ENCODE data around the gene TIE1.

The TIE1 gene

DNA sequence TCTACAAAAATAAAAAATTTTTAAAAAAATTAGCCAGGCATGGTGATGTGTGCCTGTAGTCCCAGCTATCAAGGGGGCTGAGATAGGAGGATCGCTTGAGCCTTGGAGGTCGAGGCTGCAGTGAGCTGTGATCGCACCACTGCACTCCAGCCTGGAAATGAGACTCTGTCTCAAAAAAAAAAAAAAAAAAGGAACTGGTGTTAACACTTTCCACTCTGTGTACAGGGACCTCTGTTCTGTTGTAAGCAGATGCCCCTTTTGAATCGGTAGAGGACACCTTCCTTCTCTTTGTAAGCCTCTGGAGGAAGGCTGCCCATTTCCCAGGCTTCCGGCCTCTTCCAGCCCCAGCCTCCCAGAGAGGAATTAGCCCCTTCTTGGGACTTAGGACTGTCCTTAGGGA lies 8.1 kb upstream of the TIE1 start:
- no peaks in the 10 kb centered on the region for H3K4me1 ChIP-seq (ENCODE audit: control insufficient read depth, low read depth, low read length)
- no peak overlapping the region for H3K4ac ChIP-seq (ENCODE audit: low read depth, low read length)
- no peak overlapping the region for H3K23ac ChIP-seq (ENCODE audit: low read length)
- no peak overlapping the region for H2BK5ac ChIP-seq (ENCODE audit: low read length)
- H3K56ac ChIP-seq (ENCODE audit: low read length): no peak overlapping the region
- no peak overlapping the region for H4K5ac ChIP-seq (ENCODE audit: low read length)
- no peak for DNase-seq
- H3K79me1 ChIP-seq (ENCODE audit: low read length): no peaks in the 10 kb centered on the region
- no peak overlapping the region for H3K18ac ChIP-seq (ENCODE audit: low read length)
- no peak overlapping the region for H3K4me2 ChIP-seq (ENCODE audit: low read length)
- no peak overlapping the region for H3K9ac ChIP-seq (ENCODE audit: low read length)
- H3K27ac ChIP-seq (ENCODE audit: low read depth, low read length): no peak overlapping the region
- no peak overlapping the region for H2AK5ac ChIP-seq (ENCODE audit: low read length)
- H3K4me3 ChIP-seq (ENCODE audit: low read length): no peak overlapping the region
- no peaks in the 10 kb centered on the region for H3K79me2 ChIP-seq (ENCODE audit: control insufficient read depth, insufficient read depth, low read length)
- H2BK120ac ChIP-seq (ENCODE audit: low read depth, low read length): no peak overlapping the region
- H3K36me3 ChIP-seq (ENCODE audit: control insufficient read depth, insufficient read depth, low read length): no peaks in the 10 kb centered on the region
- no peak overlapping the region for H4K8ac ChIP-seq (ENCODE audit: low read depth, low read length)
- H3K27me3 ChIP-seq (ENCODE audit: insufficient read depth, low read length, poor library complexity): no peaks in the 10 kb centered on the region
- H2BK15ac ChIP-seq (replicated peaks; ENCODE audit: low read depth): no peak overlapping the region
- WGBS (ENCODE audit: extremely low coverage, insufficient coverage, low lambda C conversion rate): no CpG with 5 or more reads among the region's 5 CpGs

DNA sequence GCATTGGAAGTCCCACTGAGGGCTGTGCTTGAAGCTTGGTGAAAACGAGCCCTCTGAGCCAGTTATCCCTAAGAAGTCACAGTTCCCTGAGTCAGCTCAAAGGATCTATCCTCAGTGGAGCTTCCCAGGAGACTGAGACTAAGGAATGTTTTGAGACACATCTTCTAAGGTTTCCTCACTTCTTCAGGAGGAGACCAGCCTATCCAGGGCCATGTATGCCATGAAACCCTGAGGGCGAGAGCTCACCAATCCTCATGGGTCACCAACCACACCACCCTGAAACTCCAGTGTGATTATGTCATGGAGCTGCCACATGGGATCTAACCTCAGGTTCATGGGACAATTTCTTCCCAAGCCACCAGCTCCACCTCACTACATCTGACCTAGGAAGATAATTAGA lies 7.6 kb upstream of the TIE1 start:
- Histone ChIP-seq H2BK5ac (ENCODE audit: low read length) (no peak overlapping the region), H3K79me1 (ENCODE audit: low read length) (no peaks in the 10 kb centered on the region), H3K4ac (ENCODE audit: low read depth, low read length) (no peak overlapping the region), H4K8ac (ENCODE audit: low read depth, low read length) (no peak overlapping the region), H3K36me3 (ENCODE audit: control insufficient read depth, insufficient read depth, low read length) (no peaks in the 10 kb centered on the region), H3K23ac (ENCODE audit: low read length) (peak overlapping the region; percentile 3), H3K27me3 (ENCODE audit: insufficient read depth, low read length, poor library complexity) (no peaks in the 10 kb centered on the region), H3K56ac (ENCODE audit: low read length) (no peak overlapping the region), H2BK120ac (ENCODE audit: low read depth, low read length) (no peak overlapping the region), H3K4me3 (ENCODE audit: low read length) (no peak overlapping the region), H4K5ac (ENCODE audit: low read length) (no peak overlapping the region), H3K4me2 (ENCODE audit: low read length) (no peak overlapping the region), H2AK5ac (ENCODE audit: low read length) (no peak overlapping the region), H3K27ac (ENCODE audit: low read depth, low read length) (no peak overlapping the region), H3K79me2 (ENCODE audit: control insufficient read depth, insufficient read depth, low read length) (no peaks in the 10 kb centered on the region), H3K4me1 (ENCODE audit: control insufficient read depth, low read depth, low read length) (no peaks in the 10 kb centered on the region), H3K9ac (ENCODE audit: low read length) (no peak overlapping the region), H2BK15ac (replicated peaks; ENCODE audit: low read depth) (no peak overlapping the region), H3K18ac (ENCODE audit: low read length) (no peak overlapping the region)
- no CpG with 5 or more reads among the region's 2 CpGs for WGBS (ENCODE audit: extremely low coverage, insufficient coverage, low lambda C conversion rate)
- no peak for DNase-seq

DNA sequence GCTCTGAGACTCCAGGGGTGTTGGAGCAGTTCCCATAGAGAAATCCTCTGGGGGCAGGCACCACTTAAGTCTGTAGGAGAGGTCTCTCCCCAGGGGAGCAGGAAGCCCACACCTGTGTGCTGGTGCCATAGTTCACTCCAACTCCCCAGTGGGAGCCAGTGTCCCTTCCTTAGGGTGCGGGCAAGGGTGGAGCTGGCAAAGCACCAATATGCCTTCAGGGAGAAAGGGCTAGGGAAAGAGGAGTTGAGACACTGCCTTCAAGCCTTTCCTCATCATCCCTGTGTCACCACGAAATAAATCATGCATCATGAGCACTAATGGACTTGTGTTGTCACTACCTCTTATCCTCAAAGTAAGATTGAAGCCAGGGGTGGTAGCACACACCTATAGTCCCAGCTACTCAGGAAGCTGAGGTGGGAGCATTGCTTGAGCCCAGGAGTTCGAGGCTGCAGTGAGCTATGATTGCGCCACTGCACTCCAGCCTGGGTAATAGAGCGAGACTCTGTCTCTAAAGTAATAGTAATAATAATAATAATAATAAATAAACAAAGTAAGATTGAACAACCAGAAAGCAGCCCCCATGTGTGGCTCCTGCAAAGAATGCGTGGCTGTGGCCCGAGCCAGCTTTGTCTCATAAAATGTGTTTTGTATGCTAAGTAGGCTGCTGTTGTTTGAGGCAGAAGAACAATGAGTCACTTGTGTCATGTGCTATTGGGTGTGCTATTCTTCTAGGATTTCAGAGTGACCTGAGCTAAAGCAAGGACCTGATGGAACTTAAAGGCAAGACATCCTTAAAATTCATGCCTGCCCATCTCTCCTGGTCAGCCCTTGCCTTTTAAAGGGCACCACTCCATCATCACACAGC lies 6.7 kb upstream of the TIE1 start:
- no CpG with 5 or more reads among the region's 7 CpGs for WGBS (ENCODE audit: extremely low coverage, insufficient coverage, low lambda C conversion rate)
- no peak overlapping the region for H3K27ac ChIP-seq (ENCODE audit: low read depth, low read length)

DNA sequence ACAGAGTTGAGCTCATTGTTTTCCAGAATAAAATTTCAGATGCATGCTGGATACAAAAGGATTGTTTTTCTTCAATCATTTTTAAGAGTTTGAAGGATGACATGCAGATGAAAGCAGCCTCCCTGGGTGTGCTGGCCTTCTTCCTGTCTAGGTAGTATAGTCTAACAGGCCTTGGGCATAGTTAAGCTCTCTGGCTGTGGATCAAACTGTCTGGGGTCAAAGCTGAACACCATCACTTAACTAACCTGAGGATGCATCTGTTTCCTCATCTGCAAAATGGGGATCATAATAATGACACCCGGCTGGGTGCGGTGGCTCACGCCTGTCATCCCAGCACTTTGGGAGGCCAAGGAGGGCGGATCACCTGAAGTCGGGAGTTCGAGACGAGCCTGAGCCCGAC lies 6.0 kb upstream of the TIE1 start:
- Histone ChIP-seq H3K9ac (ENCODE audit: low read length) (no peak overlapping the region), H3K4me3 (ENCODE audit: low read length) (no peak overlapping the region), H3K4me1 (ENCODE audit: control insufficient read depth, low read depth, low read length) (no peaks in the 10 kb centered on the region), H4K5ac (ENCODE audit: low read length) (no peak overlapping the region), H3K23ac (ENCODE audit: low read length) (no peak overlapping the region), H3K4ac (ENCODE audit: low read depth, low read length) (no peak overlapping the region), H3K18ac (ENCODE audit: low read length) (no peak overlapping the region), H2AK5ac (ENCODE audit: low read length) (no peak overlapping the region), H3K27ac (ENCODE audit: low read depth, low read length) (no peak overlapping the region), H3K79me2 (ENCODE audit: control insufficient read depth, insufficient read depth, low read length) (no peaks in the 10 kb centered on the region), H2BK5ac (ENCODE audit: low read length) (no peak overlapping the region), H3K56ac (ENCODE audit: low read length) (no peak overlapping the region), H2BK15ac (replicated peaks; ENCODE audit: low read depth) (no peak overlapping the region), H2BK120ac (ENCODE audit: low read depth, low read length) (no peak overlapping the region), H4K8ac (ENCODE audit: low read depth, low read length) (no peak overlapping the region), H3K4me2 (ENCODE audit: low read length) (no peak overlapping the region), H3K27me3 (ENCODE audit: insufficient read depth, low read length, poor library complexity) (no peaks in the 10 kb centered on the region), H3K36me3 (ENCODE audit: control insufficient read depth, insufficient read depth, low read length) (no peaks in the 10 kb centered on the region), H3K79me1 (ENCODE audit: low read length) (no peaks in the 10 kb centered on the region)
- DNase-seq: no peak
- WGBS (ENCODE audit: extremely low coverage, insufficient coverage, low lambda C conversion rate): no CpG with 5 or more reads among the region's 8 CpGs

More for the DNA sequence above, 6.7 kb upstream of the TIE1 start:
- H3K79me2 ChIP-seq (ENCODE audit: control insufficient read depth, insufficient read depth, low read length): no peaks in the 10 kb centered on the region
- H3K56ac ChIP-seq (ENCODE audit: low read length): no peak overlapping the region
- no peaks in the 10 kb centered on the region for H3K36me3 ChIP-seq (ENCODE audit: control insufficient read depth, insufficient read depth, low read length)
- no peaks in the 10 kb centered on the region for H3K27me3 ChIP-seq (ENCODE audit: insufficient read depth, low read length, poor library complexity)
- no peak overlapping the region for H3K18ac ChIP-seq (ENCODE audit: low read length)
- no peak overlapping the region for H3K9ac ChIP-seq (ENCODE audit: low read length)
- no peak overlapping the region for H2BK5ac ChIP-seq (ENCODE audit: low read length)
- H4K8ac ChIP-seq (ENCODE audit: low read depth, low read length): no peak overlapping the region
- no peak overlapping the region for H2AK5ac ChIP-seq (ENCODE audit: low read length)
- peak; percentile 78 for DNase-seq
- no peaks in the 10 kb centered on the region for H3K79me1 ChIP-seq (ENCODE audit: low read length)
- no peak overlapping the region for H3K4me2 ChIP-seq (ENCODE audit: low read length)
- H3K4ac ChIP-seq (ENCODE audit: low read depth, low read length): no peak overlapping the region
- no peaks in the 10 kb centered on the region for H3K4me1 ChIP-seq (ENCODE audit: control insufficient read depth, low read depth, low read length)
- no peak overlapping the region for H2BK120ac ChIP-seq (ENCODE audit: low read depth, low read length)
- H3K23ac ChIP-seq (ENCODE audit: low read length): no peak overlapping the region
- H2BK15ac ChIP-seq (replicated peaks; ENCODE audit: low read depth): no peak overlapping the region
- no peak overlapping the region for H3K4me3 ChIP-seq (ENCODE audit: low read length)
- no peak overlapping the region for H4K5ac ChIP-seq (ENCODE audit: low read length)

DNA sequence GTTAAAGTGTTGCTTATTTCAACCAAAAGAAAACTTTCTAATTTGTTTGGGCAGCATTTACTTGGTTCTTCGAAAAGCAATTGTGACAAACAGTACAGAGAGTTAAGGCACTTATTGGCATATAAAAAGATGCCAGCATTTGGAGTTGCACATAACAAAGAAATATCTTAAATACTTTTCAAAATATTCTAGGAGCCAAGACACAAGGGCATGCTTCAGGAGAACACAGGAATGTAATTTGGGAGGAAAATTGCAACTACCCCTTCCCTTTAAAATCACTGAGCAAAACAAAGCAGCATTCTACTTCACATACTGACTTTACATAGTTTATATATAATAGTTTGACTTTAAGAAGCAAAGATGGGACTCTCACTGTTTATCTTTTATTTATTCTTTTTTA lies 4.6 kb upstream of the TIE1 start:
- Histone ChIP-seq H3K9ac (ENCODE audit: low read length) (no peak overlapping the region), H4K8ac (ENCODE audit: low read depth, low read length) (no peak overlapping the region), H4K5ac (ENCODE audit: low read length) (no peak overlapping the region), H2BK5ac (ENCODE audit: low read length) (no peak overlapping the region), H3K27me3 (ENCODE audit: insufficient read depth, low read length, poor library complexity) (no peaks in the 10 kb centered on the region), H3K4ac (ENCODE audit: low read depth, low read length) (no peak overlapping the region), H2BK120ac (ENCODE audit: low read depth, low read length) (no peak overlapping the region), H3K18ac (ENCODE audit: low read length) (no peak overlapping the region), H3K56ac (ENCODE audit: low read length) (no peak overlapping the region), H3K23ac (ENCODE audit: low read length) (no peak overlapping the region), H3K79me2 (ENCODE audit: control insufficient read depth, insufficient read depth, low read length) (no peaks in the 10 kb centered on the region), H3K79me1 (ENCODE audit: low read length) (no peaks in the 10 kb centered on the region), H3K4me3 (ENCODE audit: low read length) (no peak overlapping the region), H2AK5ac (ENCODE audit: low read length) (no peak overlapping the region), H2BK15ac (replicated peaks; ENCODE audit: low read depth) (no peak overlapping the region), H3K4me2 (ENCODE audit: low read length) (no peak overlapping the region), H3K4me1 (ENCODE audit: control insufficient read depth, low read depth, low read length) (no peaks in the 10 kb centered on the region), H3K36me3 (ENCODE audit: control insufficient read depth, insufficient read depth, low read length) (no peaks in the 10 kb centered on the region), H3K27ac (ENCODE audit: low read depth, low read length) (no peak overlapping the region)
- WGBS (ENCODE audit: extremely low coverage, insufficient coverage, low lambda C conversion rate): no CpG with 5 or more reads among the region's 1 CpG
- DNase-seq: no peak

DNA sequence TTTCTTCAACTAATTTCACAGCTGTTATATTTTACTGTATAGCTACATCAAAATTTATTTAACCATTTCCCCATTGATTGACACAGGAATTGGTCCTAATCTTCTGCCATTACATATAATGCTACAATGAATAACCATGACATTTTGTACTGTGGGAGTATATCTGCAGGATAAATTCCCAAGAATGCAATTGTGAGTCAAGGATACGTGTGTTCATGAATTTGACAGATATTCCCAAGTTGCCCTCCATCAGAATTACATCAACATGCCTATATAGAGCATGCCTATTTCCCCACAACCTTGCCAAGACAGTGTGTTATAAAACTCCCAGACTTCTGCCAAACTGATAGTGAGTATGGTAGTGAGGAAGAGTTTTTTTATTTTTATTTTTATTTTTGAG lies 2.7 kb upstream of the TIE1 start:
- Histone ChIP-seq H3K36me3 (ENCODE audit: control insufficient read depth, insufficient read depth, low read length) (no peaks in the 10 kb centered on the region), H3K23ac (ENCODE audit: low read length) (no peak overlapping the region), H4K5ac (ENCODE audit: low read length) (no peak overlapping the region), H3K4me3 (ENCODE audit: low read length) (no peak overlapping the region), H3K4me2 (ENCODE audit: low read length) (no peak overlapping the region), H3K79me1 (ENCODE audit: low read length) (no peaks in the 10 kb centered on the region), H3K4ac (ENCODE audit: low read depth, low read length) (no peak overlapping the region), H2BK5ac (ENCODE audit: low read length) (no peak overlapping the region), H3K18ac (ENCODE audit: low read length) (no peak overlapping the region), H3K56ac (ENCODE audit: low read length) (no peak overlapping the region), H4K8ac (ENCODE audit: low read depth, low read length) (no peak overlapping the region), H3K4me1 (ENCODE audit: control insufficient read depth, low read depth, low read length) (no peaks in the 10 kb centered on the region), H3K9ac (ENCODE audit: low read length) (no peak overlapping the region), H2AK5ac (ENCODE audit: low read length) (no peak overlapping the region), H3K27ac (ENCODE audit: low read depth, low read length) (no peak overlapping the region), H3K79me2 (ENCODE audit: control insufficient read depth, insufficient read depth, low read length) (no peaks in the 10 kb centered on the region), H3K27me3 (ENCODE audit: insufficient read depth, low read length, poor library complexity) (no peaks in the 10 kb centered on the region), H2BK15ac (replicated peaks; ENCODE audit: low read depth) (no peak overlapping the region), H2BK120ac (ENCODE audit: low read depth, low read length) (no peak overlapping the region)
- no peak for DNase-seq
- WGBS (ENCODE audit: extremely low coverage, insufficient coverage, low lambda C conversion rate): no CpG with 5 or more reads among the region's 1 CpG
